COR-L47 (cell line): ENCODE measurements around the gene PLXNB3.
A peak's percentile ranks its signal among the peaks of the same experiment; 100 is the strongest.

Experiments
- DNase-seq: peaks from one replicate; lab custom pipeline; 2025; lab: John Stamatoyannopoulos, UW

Gene PLXNB3

DNA sequence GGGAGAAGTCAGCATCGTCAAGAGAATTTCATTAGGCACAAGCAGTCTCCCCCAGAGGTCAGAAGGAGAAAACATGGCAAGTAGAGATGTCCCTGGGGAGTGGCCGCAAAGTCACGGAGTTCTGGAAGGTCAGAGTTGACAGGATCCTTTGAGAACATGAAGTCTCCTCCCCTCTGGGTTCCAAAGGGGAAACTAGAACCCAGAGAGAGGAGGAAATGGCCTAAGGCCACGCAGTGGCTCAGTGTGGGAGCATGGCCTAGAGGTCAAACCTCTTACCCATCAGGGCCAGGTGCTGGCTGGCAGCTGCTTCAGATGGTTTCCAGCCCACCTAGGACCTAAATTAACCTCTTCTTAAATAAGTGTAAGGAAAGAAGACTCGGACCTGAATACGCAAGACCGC lies 29.2 kb downstream of the PLXNB3 start:
- no peak for DNase-seq

DNA sequence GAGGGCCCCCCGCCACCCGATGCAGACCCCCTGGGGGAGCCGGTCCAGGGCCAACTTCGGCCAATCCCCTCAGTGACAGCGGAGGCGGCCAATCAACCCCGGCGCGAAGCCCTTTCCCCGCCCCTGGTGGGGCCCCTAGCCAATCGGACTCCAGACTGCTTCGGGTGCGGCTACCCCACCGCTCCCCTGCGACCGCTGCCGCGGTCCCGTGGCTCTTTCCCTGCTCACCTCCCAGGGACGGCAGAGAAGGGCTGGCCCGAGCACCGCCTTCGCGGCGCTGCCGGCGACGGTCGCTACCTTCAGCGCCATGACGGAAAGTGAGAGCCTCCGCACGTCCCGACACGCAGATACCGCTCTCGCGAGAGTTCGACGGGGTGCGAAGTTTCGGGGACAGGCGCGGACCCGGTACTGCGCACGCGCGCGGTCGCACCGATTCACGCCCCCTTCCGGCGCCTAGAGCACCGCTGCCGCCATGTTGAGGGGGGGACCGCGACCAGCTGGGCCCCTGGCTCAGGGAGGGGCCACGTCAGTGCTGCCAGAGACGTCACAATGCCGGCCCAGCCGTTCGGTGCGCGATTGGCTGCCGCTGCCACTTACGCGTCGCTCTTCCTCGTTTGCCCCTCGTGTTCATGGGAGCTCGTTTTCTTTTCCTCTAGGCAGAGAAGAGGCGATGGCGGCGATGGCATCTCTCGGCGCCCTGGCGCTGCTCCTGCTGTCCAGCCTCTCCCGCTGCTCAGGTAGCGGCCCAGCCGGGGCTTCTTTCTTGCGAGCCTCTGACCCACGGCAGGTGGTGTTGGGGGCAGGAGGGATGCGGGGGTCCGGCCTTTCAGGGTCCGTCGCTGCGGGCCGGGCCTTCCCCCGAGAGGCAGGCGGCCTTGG lies 30.2 kb downstream of the PLXNB3 start, which contains the start of the genes IDH3G and SSR4:
TSS of gene IDH3G (minus strand) at position 358 of the 879 bp plus-strand sequence. CDS start at position 309, 49 bp downstream.
TSS of gene SSR4 (plus strand) at position 651 of the 879 bp plus-strand sequence. CDS start at position 671, 20 bp downstream.
- DNase-seq: peak; percentile 89

DNA sequence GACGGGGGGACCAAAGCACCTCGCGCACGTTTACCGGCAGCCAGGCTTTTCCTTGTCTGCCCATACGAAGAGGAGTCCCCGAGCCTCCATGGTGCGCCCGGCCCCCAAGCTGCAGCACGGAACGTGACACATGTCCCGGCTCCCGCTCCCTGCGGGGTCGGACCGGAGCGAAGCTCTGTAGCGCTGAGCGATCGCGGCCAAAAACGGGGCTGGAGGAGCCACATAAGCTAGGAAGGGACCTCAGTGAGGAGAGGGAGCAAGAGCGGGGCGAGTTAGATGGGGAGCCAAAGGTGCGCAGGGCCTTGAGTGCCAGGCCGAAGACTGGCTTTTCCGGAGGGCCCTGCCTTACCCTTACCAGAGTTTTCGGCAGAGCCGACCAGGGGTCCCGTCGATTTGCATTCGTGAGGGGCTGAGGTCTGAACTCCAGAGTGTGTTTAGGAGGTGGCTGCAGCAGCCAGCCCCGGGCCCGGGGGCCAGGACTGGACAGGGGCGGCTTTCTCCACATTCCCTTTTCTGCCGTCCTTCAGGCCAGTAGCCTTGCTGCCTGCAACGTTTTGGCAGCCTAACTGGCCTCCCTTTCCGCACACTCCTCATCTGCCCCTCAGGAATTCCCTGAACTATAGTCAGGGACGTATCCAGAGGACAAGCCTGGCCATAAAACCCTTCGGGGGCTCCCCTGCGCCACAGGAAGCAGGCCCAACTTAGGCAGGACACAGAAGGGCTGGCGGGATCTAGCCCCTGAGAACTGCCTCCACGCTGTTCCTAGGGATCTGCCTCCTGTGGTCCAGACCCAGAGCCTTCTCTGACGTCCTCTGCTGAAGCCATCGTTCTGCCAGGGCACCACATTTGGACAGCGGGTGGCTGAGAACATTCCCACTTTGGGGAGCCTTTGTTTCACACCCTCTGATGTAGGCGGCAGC lies 31.1 kb downstream of the PLXNB3 start:
- DNase-seq: no peak

DNA sequence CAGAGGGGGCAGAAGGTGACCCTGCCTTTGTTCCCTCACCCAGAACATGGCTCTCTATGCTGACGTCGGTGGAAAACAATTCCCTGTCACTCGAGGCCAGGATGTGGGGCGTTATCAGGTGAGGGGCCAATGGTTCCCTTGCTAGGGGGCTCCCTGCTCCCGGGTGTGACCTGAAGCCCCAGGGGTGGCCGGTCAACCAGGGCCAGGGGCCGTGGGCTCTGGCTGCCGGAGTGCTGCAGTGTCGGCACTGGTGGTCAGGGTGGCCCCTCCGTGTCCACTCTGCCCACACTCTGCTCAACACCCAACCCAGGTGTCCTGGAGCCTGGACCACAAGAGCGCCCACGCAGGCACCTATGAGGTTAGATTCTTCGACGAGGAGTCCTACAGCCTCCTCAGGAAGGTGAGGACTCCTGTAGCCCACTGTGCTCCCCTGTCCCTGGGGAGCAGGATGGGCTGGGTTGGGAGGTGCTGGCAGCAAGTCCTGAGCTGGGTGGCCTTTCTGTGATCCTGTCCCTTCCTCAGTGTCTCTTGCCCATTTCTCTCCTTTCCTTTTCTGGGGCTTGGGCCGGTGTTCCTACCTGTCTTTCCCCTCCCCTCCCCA lies 33.5 kb downstream of the PLXNB3 start:
- DNase-seq: no peak

DNA sequence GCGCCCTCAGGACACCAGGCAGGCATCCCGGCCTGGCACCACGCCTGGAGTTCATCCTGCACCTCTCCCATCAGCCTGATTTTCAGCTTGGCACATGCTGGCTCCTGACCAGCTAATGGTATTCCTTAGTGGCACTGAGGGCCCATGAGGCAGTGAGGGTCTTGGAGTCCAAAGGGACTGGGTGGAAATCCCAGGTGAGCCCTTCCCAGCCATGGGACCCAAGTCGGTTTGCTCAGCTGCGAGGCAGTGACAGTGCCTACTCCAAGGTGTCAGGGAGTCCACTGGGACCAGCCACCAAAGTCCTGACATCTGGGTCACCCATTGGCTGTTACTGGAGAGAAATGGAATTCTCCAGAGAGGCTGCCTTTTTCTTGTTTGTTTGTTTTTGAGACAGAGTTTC lies 35.3 kb downstream of the PLXNB3 start:
- no peak for DNase-seq

DNA sequence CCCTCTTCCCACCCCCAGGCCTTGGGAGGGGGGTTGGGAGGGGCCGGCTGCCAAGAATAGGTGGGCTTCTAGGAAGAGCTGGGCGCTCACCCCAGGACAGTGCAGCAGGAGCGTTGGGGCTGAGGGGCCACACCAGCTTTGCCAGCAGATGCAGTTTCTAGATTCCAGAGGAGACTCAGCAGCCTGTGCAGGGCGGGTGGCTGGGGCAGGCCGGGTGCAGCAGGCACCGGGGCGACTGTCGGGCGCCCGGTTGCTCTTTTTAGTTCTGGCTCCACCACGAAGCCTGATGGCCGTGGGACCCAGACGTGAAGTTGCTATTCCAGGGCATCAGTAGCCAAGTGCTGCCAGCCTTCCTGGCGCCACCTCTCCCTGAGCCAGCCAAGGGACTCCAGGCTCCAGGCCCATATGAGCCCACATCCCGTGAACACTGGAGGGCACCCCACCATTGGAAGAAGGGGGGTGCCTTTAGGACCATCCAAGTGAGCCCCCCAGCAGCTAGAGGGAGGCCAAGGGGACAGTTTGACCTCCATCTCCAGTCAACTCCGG lies 36.2 kb downstream of the PLXNB3 start:
- DNase-seq: no peak

DNA sequence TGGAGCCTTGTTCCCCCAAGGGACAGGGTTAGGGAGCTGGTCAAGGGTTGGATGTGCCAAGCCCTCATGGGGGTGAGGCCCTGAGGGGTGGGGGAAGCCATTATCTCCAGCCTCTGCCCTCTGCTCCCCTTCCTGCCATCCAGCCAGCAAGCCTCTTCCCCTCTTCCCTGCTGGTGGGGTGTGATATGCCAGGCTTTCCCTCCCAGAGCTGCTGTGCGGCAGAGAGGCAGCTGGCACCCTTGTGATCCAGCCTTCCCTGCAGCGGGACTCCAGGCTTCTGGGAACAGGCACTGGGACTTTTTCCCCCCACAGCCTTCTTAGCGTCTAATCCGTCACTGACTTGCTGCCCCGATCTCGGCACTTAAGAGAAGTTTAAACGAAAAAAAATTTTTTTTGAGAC lies 36.7 kb downstream of the PLXNB3 start:
- no peak for DNase-seq

DNA sequence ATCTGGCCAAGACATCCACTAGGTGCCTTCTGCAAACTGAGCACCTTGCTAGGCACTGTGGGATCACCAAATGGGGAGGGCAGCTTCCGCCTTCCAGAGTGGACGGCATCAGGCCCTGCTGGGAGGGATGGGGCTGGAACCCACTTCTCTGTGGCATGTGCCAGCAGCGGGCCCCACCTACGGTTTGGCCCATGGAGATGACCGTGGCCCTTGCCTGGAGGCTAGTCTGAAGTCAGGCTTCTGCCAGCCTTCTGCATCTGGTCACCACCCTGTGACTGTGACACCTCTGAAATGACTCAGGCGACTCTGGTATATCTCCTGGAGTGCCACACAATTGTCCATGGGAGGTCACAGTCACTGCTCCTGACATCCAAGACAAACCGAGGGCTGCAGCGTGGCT lies 37.6 kb downstream of the PLXNB3 start:
- DNase-seq: no peak

DNA sequence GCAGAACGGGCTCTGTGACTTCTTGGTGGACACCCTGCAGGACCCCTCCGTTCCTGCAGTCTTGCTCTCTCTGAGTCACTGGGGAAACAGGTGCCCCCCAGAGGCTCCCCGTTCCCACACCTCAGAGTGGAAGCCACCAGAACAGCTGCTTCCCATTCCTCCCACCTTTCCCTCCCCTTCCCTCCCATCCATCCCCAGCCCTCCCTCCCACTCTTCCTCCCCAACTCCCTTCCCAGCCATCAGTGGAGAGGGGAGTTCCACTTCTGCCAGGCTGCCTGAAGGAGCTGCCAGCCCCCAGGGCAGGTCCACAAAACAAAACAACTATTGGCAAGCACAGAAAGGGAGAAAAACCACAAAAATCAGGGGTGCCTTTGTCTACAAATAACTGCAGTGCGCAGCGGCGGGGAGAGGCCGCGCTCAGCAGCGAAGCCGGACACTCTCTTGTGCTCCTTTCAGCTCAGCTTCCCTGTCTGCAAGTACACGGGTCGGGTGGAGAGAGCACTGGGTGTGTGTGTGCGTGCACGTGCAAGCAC lies 38.5 kb downstream of the PLXNB3 start:
- no peak for DNase-seq

DNA sequence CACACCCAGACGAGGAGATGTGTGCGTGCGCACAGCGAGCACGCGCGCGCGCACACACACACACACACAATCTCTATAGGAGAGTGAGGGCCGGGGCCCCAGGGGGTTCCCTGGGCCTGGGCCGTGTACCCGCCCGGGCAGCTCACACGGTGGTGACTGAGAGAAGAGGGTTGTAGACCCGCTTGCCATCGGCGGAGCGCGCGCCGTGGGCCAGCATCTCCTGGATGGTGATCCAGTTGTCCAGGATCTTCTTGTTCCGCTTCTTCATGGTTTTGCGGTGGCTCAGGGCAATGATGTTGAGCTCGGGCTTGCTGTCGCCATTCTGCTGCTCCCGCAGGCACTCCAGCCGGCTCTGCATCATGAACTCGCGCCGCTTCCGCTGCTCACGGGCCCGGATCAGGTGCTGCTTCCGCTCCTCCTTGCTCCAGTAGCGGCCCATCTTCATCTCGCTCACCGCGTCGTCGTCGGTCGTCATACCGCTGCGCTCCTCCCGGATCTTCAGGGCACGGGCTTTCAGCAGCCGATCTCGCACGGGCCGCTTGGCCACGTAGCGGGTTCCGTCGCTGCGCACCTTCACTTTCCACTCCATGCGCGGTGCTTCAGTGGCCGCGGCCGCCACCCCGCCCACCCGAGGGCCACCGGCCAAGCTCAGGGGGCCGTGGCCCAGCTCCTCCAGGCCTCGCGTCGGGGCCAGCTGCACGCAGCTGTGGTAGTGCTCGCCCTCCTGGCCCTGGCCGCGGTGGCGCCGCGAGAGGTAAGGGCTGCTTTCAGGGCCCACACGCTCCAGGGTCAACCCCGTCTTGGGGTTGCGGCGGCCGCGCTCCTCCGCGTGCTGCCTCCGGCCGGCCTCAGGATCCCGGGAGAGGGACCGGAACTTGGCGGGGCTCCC lies 39.4 kb downstream of the PLXNB3 start:
- DNase-seq: no peak

DNA sequence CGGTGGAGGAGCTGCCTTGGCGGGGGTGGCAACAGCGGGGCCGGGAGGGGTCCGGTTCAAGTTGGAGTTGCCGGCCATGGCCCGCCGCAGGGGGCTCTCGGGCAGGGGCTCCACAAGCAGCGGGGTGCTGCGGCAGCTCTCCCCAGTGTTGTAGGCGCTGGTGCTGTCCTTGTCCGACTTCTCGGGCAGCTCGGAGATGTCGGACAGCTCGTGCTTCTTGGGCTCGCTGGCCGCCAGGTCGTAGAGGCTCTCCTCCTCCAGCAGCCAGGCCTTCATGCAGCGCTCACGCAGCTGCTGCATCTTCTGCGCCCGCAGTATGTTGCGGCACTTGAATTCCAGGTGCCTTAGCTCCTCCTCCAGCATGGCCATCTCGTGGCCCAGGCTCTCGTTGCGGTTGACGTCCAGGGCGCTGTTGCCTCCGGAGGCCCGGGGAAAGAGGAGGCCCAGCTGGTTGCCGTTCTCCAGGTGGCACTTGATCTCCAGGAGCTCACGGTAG lies 40.1 kb downstream of the PLXNB3 start:
- no peak for DNase-seq

DNA sequence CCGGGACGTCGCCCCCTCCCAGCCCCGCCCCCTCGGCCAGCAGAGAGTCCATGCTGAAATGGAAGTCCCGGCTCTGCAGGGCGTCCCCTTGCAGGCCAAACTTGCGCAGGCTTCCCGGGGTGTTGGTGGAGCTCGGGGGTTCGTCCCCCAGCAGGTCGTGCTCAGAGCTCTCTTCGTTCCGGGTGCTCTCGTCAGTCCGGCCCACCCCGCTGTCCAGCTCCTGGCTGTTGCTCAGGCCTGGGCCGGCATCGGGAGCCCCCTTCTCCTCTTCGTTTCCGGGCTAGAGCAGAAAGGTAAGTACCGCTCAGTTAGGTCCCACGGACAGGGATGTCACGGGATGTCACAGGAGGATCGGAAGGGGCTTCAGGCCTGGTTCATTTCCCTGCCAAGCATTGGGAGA lies 40.6 kb downstream of the PLXNB3 start:
- no peak for DNase-seq

DNA sequence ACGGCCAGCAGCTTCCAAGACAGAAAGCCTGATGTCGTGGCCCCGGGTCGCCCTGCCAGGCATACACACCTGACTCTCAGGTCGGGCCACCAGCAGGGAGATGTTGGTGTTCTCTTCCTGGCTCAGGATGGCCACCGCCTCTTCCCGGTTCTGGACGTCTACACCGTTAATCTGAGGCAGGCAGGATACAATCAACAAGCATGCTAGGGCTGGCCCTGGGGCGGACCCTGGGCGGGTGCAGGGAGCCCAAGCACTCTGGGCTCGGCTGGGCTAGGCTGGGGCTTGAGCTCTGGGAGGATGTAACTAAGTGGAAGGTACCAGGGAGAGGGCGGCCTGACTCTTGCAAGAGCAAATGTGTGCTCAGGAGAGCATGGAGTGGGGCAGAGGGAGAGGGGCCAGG lies 41.4 kb downstream of the PLXNB3 start:
- DNase-seq: no peak

DNA sequence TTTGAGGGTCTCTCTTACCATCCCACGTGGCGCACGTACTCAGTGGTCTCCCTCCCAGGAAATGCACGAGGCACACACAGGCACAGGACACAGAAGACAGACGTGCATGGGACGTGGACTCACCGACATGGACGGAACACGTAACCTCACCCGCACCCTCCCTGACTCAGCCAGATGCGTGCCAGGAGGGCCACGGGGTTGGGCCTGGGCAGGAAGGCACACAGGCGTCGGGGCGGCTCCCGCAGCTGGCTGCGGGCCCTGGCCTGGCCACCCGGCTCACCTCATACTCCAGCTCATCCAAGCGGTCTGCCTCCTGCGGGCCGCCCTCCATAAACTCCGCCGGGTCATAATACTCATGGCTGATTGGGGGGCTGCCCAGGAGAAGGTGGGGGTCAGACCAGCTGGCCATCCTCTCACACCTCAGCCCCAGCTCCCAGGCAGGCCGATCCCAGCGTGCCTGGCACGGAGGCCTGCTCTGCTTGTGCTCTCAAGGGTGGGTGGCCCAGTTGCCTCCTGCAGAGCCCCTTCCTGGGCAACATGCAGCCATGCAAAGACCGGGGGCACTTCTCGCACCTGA lies 43.0 kb downstream of the PLXNB3 start:
- no peak for DNase-seq

DNA sequence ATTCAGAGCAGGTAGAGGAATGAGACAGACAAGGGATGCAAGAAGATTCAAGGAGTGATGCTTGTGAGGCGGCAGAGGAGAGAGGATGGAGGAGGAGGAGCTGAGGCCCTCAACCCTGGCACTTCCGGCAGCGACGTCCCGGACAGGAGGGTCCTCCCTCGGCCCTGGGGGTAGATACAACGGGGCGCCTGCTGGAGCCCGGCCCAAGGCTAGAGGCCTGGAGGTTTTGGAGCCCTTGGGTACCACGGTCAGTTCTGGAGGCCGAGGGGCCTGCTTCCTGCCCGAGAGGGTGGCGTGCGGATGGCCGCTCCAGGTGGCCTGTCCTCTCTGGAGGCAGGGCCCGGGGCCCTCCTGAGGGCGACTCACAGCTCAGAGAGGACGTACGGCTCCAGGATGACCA lies 43.9 kb downstream of the PLXNB3 start:
- no peak for DNase-seq

DNA sequence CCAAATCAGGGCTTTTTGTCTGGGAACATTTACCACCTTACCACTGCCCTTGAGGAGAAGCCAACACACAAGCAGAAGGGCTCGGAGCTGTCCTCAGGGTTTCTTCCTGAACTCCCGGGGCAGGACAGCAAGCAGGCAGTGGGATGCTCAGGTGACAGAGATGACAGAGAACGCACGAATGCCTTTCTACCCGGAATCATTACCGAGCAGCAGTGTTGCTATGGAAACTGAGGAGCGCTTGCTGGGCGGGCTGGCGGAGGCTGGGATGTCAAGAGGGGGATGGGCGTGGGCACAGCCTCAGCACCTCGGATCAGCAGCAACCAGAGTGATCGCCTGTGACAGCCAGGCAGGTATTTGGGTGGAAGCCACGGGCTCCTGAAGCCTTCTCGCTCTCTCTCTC lies 48.2 kb downstream of the PLXNB3 start:
- no peak for DNase-seq

DNA sequence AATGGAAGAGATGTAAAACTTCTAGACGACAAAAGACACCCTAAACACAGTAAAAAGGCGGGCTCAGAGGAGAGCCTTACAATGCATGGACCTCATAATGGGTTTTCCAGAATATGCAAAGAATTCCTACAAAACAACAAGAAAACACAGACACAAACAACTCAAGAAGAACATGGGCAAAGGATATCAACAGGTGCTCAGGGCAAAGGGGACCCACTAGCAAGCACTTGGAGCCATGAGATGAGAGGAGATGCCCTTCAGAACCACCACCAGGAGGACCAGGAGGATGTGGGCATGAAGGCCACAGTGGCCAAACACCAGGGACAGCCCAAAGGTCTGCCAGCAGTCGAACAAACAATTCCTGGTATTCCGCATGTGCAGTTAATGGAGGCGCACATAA lies 49.1 kb downstream of the PLXNB3 start:
- no peak for DNase-seq

DNA sequence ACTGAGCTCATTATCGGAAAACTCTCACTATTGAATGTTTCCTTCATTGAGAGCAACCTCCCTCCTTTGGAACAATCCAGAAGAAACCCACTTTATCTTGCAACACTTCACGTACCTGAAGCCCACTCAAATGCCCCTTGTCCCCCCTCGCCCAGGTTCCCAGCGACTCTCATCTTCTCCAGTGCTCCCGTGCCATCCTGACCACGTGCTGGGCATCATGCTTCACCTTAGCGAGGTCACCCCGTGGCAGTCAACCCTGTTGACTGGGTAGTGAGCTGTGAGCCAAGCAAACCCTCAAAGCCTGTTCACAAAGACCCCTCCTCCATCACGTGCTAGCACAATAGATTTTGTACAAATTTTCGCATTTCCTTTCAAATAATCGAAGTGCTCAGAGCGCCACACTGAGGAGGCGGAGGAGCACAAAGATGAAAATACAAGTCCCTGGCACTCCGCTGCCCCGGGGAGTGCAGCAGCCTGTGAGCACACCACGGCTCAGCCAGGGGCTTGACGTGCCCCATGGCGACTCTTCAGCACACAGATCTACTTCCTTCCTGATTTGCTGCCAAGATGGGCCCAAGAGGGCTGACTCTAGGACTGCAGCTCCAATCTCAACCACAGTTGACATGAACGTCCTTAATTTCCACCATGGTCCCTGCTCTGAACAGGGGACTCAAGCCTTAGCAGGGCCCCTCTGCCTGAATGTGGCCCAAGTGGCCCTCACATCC lies 50.7 kb downstream of the PLXNB3 start:
- no peak for DNase-seq
